A673 (cell line): ENCODE measurements around the gene IL23R.

Experiments used
- EZH2 ChIP-seq: fragments of 200-600 bp; sonication (generic); IDR thresholded peaks from 2 replicates; pipeline ENCODE4 v1.6.1; 2017; ENCODE audit warnings: borderline replicate concordance, low read depth, mild to moderate bottlenecking, mixed read lengths, antibody characterized with exemption, low read length; ENCODE audit not compliant: poor library complexity, severe bottlenecking
- TF ChIP-seq, protein P1 (sequence below): fragments of 300-800, 200-600 bp; sonication (generic); conservative IDR thresholded peaks from 2 replicates; pipeline ENCODE4 v1.5.1; 2017; ENCODE audit warnings: low read depth, mild to moderate bottlenecking, antibody characterized with exemption, low read length, moderate library complexity, mixed read lengths

DNA sequence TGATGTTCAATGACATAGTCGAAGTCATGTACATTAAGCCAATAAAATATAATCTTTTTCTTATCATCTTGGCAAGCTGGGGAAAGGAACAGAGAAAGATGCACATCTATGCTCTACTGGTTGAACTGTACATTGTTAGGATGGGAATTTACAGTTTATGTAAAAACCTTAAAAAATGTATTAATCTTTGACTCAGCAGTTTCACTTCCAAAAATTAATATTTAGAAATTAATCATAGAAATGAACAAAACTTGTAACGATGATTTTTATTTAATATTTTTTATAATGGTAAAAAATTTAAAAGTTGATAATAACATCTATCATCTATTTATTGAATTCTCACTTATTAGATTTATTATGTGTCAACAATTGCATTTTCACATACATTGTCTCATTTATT is 25.8 kb upstream of the IL23R start:
- TF ChIP-seq, protein P1, sequence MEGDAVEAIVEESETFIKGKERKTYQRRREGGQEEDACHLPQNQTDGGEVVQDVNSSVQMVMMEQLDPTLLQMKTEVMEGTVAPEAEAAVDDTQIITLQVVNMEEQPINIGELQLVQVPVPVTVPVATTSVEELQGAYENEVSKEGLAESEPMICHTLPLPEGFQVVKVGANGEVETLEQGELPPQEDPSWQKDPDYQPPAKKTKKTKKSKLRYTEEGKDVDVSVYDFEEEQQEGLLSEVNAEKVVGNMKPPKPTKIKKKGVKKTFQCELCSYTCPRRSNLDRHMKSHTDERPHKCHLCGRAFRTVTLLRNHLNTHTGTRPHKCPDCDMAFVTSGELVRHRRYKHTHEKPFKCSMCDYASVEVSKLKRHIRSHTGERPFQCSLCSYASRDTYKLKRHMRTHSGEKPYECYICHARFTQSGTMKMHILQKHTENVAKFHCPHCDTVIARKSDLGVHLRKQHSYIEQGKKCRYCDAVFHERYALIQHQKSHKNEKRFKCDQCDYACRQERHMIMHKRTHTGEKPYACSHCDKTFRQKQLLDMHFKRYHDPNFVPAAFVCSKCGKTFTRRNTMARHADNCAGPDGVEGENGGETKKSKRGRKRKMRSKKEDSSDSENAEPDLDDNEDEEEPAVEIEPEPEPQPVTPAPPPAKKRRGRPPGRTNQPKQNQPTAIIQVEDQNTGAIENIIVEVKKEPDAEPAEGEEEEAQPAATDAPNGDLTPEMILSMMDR, result no peak
- TF ChIP-seq EZH2, result no peak
